ENCODE results near the gene NGEF.

NGEF gene

DNA sequence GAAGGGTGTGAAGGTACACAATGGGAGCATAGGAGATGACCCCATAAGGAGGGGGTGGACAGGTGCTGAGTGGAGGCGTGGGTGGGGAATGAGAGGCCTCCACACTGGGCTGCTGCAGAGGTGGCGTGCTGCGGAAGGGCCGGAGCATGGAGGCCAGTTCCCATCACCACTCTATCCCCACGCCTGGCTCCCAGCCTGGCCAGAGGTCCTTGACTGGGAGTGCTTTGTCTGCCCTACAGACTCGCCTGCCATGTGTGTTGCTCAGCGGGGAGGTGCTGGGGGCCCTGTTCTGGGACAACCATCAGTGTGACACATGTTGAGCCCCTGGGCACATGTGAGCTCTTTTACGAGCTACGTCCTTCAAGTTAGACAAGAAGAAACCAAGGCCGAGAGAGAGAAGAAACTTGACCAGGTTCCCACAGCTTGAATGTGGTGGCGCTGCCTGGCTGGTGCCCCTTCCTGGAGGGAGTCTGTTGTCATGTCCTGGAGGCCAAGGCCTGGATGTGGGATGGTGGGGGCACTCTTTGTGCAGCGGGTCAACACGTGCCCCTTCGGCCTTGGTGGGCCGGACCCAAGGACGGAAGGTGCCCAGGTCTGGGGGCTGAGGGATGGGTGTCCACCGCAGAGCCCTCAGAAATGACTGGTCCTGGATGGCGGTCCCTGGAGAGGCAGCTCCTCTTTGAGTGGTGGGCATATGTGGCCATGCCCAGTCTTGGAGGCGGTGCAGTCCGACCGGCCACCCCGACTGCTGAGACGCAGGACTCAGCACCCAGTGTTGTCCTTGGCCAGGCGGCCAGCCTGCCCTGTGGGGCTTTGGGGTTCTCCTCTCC lies 45.9 kb upstream of the NGEF start:
- no peak overlapping the region for H3K27ac ChIP-seq (ENCODE audit: extremely low read depth, low read depth, low read length)

DNA sequence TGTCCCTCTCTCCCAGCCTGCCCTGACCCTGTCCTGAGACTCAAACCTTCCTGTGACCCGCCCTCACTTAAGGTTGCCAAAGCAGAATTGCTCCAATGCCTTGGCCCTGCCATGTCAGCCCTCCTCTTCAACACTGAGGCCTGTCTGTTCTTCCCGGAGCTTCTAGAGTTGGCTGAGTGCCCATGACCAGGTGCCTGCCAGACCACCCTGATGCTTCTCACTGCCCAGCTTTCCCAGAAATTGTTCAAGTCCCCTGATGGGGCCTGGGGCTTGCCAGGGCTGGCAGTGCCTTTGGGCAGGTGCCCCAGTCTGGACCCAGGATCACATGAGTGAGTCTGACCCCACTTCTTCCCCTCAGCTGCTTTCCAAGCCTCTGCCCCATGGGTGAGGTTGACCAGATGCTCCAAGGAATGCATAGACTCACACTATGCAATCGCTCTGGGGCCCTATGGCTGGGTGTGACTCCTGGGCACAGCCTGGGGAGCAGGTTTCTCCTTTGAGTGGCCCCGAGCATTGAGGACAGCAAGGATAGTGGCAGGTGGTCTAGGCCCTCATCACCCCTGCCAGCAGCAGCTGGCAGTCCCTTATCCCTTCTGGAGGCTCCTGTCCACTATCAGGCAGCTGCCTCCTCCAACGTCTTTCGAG lies 44.0 kb upstream of the NGEF start:
- ChIA-PET POLR2A (no interaction called here), CTCF (interaction anchor here (0.6 to 1.1 kb wide), 3 partner anchors 47 to 659 kb away, joined by 3 to 7 read pairs (median 6); no protein-coding TSS in a partner anchor)
- H3K4me3 ChIP-seq (ENCODE audit: low read depth, low read length) = no peak overlapping the region
- no peaks in the 10 kb centered on the region for H3K9me3 ChIP-seq (ENCODE audit: control insufficient read depth, insufficient read depth, low read depth, low read length)
- H3K4me1 ChIP-seq (ENCODE audit: control insufficient read depth, insufficient read depth, low read length) = no peaks in the 10 kb centered on the region
- TF ChIP-seq KLF9 (tag by site-specific recombination; IDR thresholded peaks at IDR 0.05; ENCODE audit: low read depth) = no peak
- TF ChIP-seq, protein P1, sequence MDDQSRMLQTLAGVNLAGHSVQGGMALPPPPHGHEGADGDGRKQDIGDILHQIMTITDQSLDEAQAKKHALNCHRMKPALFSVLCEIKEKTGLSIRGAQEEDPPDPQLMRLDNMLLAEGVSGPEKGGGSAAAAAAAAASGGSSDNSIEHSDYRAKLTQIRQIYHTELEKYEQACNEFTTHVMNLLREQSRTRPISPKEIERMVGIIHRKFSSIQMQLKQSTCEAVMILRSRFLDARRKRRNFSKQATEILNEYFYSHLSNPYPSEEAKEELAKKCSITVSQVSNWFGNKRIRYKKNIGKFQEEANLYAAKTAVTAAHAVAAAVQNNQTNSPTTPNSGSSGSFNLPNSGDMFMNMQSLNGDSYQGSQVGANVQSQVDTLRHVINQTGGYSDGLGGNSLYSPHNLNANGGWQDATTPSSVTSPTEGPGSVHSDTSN (CRISPR knock-in tag; IDR thresholded peaks at IDR 0.05) = no peak
- TF ChIP-seq ZNF121 (tag by site-specific recombination; IDR thresholded peaks at IDR 0.05) = no peak
- H3K36me3 ChIP-seq (ENCODE audit: control insufficient read depth in 2 of 2, insufficient read depth in 1 of 2, low read length in 2 of 2) = no peaks in the 10 kb centered on the region
- no peak overlapping the region for H3K27ac ChIP-seq (ENCODE audit: extremely low read depth, low read depth, low read length)

More for the DNA sequence above, 45.9 kb upstream of the NGEF start:
- Histone ChIP-seq H3K4me3 (ENCODE audit: low read depth, low read length) (no peak overlapping the region), H3K36me3 (ENCODE audit: control insufficient read depth in 2 of 2, insufficient read depth in 1 of 2, low read length in 2 of 2) (no peaks in the 10 kb centered on the region), H3K4me1 (ENCODE audit: control insufficient read depth, insufficient read depth, low read length) (no peaks in the 10 kb centered on the region), H3K9me3 (ENCODE audit: control insufficient read depth, insufficient read depth, low read depth, low read length) (no peaks in the 10 kb centered on the region)
- POLR2A ChIA-PET = no interaction called here
- TF ChIP-seq, protein P2, sequence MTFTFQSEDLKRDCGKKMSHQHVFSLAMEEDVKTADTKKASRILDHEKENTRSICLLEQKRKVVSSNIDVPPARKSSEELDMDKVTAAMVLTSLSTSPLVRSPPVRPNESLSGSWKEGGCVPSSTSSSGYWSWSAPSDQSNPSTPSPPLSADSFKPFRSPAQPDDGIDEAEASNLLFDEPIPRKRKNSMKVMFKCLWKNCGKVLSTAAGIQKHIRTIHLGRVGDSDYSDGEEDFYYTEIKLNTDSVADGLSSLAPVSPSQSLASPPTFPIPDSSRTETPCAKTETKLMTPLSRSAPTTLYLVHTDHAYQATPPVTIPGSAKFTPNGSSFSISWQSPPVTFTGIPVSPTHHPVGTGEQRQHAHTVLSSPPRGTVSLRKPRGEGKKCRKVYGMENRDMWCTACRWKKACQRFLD (tag by site-specific recombination; IDR thresholded peaks at IDR 0.05) = no peak
- TF ChIP-seq SP2 (tag by site-specific recombination; IDR thresholded peaks at IDR 0.05) (no peak), ZFHX2 (tag by site-specific recombination; conservative IDR thresholded peaks at IDR 0.05) (no peak), ZNF16 (tag by site-specific recombination; IDR thresholded peaks at IDR 0.05; ENCODE audit: low read depth) (no peak), ZNF10 (tag by site-specific recombination; IDR thresholded peaks at IDR 0.05) (no peak), ZBTB21 (tag by site-specific recombination; IDR thresholded peaks at IDR 0.05) (no peak), BCL11A (tag by site-specific recombination; IDR thresholded peaks at IDR 0.05; ENCODE audit: low read depth) (no peak), ZSCAN4 (tag by site-specific recombination; IDR thresholded peaks at IDR 0.05) (no peak), ZSCAN30 (tag by site-specific recombination; IDR thresholded peaks at IDR 0.05) (no peak), ZNF621 (tag by site-specific recombination; IDR thresholded peaks at IDR 0.05) (no peak), ZNF560 (tag by site-specific recombination; IDR thresholded peaks at IDR 0.05; ENCODE audit: borderline replicate concordance) (no peak)
- TF ChIP-seq, protein P3, sequence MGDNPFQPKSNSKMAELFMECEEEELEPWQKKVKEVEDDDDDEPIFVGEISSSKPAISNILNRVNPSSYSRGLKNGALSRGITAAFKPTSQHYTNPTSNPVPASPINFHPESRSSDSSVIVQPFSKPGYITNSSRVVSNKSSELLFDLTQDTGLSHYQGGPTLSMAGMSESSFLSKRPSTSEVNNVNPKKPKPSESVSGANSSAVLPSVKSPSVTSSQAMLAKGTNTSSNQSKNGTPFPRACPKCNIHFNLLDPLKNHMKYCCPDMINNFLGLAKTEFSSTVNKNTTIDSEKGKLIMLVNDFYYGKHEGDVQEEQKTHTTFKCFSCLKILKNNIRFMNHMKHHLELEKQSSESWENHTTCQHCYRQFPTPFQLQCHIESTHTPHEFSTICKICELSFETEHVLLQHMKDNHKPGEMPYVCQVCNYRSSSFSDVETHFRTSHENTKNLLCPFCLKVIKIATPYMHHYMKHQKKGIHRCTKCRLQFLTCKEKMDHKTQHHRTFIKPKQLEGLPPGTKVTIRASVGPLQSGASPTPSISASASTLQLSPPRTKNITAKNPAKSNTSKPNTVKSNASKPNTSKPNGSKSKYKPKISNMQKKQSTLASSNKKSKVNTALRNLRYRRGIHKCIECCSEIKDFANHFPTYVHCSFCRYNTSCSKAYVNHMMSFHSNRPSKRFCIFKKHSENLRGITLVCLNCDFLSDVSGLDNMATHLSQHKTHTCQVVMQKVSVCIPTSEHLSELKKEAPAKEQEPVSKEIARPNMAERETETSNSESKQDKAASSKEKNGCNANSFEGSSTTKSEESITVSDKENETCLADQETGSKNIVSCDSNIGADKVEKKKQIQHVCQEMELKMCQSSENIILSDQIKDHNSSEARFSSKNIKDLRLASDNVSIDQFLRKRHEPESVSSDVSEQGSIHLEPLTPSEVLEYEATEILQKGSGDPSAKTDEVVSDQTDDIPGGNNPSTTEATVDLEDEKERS (tag by site-specific recombination; IDR thresholded peaks at IDR 0.05) = no peak
- TF ChIP-seq, protein P4, sequence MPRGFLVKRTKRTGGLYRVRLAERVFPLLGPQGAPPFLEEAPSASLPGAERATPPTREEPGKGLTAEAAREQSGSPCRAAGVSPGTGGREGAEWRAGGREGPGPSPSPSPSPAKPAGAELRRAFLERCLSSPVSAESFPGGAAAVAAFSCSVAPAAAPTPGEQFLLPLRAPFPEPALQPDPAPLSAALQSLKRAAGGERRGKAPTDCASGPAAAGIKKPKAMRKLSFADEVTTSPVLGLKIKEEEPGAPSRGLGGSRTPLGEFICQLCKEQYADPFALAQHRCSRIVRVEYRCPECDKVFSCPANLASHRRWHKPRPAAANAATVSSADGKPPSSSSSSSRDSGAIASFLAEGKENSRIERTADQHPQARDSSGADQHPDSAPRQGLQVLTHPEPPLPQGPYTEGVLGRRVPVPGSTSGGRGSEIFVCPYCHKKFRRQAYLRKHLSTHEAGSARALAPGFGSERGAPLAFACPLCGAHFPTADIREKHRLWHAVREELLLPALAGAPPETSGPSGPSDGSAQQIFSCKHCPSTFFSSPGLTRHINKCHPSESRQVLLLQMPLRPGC (tag by site-specific recombination; IDR thresholded peaks at IDR 0.05) = no peak
- TF ChIP-seq, protein P5, sequence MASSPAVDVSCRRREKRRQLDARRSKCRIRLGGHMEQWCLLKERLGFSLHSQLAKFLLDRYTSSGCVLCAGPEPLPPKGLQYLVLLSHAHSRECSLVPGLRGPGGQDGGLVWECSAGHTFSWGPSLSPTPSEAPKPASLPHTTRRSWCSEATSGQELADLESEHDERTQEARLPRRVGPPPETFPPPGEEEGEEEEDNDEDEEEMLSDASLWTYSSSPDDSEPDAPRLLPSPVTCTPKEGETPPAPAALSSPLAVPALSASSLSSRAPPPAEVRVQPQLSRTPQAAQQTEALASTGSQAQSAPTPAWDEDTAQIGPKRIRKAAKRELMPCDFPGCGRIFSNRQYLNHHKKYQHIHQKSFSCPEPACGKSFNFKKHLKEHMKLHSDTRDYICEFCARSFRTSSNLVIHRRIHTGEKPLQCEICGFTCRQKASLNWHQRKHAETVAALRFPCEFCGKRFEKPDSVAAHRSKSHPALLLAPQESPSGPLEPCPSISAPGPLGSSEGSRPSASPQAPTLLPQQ (tag by site-specific recombination; IDR thresholded peaks at IDR 0.05) = no peak
- CTCF ChIA-PET = interaction anchor here (1.1 to 1.3 kb wide), 2 partner anchors 13 to 204 kb away, joined by 3 read pairs; no protein-coding TSS in a partner anchor

All from HEK293 (cell line).